Measurements from ENCODE around the gene HIVEP3.

DNA sequence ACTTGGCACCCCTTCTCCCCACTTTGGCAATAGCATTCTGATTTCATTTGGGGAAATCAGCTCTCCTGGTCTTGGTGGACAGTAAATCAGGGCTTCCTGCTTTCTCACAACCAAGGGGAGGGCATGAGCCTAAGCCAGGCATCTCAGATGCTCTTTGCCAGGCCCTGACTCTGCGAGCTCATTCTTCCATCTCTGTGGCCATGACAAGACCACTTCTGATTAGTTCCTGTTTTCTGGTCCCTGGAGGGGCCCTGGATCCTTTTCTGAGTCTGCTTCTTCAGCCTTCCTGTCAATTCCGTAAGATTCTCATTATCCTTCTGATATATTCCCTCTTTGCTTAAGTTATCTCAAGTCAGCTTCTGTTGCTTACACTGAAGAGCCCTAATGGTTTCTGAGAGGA lies 210.4 kb downstream of the HIVEP3 start:
- TF ChIP-seq ZNF274 (IDR thresholded peaks at IDR 0.05; ENCODE audit: low read length): no peak
- no peak for TF ChIP-seq ZNF274 (tag by site-specific recombination; IDR thresholded peaks at IDR 0.05; ENCODE audit: borderline replicate concordance)
- TF ChIP-seq ZSCAN23 (tag by site-specific recombination; IDR thresholded peaks at IDR 0.05): no peak
- TF ChIP-seq, protein P1, sequence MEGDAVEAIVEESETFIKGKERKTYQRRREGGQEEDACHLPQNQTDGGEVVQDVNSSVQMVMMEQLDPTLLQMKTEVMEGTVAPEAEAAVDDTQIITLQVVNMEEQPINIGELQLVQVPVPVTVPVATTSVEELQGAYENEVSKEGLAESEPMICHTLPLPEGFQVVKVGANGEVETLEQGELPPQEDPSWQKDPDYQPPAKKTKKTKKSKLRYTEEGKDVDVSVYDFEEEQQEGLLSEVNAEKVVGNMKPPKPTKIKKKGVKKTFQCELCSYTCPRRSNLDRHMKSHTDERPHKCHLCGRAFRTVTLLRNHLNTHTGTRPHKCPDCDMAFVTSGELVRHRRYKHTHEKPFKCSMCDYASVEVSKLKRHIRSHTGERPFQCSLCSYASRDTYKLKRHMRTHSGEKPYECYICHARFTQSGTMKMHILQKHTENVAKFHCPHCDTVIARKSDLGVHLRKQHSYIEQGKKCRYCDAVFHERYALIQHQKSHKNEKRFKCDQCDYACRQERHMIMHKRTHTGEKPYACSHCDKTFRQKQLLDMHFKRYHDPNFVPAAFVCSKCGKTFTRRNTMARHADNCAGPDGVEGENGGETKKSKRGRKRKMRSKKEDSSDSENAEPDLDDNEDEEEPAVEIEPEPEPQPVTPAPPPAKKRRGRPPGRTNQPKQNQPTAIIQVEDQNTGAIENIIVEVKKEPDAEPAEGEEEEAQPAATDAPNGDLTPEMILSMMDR (tag by site-specific recombination; IDR thresholded peaks at IDR 0.05): no peak
- TF ChIP-seq ZFHX2 (tag by site-specific recombination; conservative IDR thresholded peaks at IDR 0.05): no peak
- no peak for TF ChIP-seq ZNF521 (tag by site-specific recombination; IDR thresholded peaks at IDR 0.05)
- TF ChIP-seq KLF16 (tag by site-specific recombination; IDR thresholded peaks at IDR 0.05): no peak
- no peak for TF ChIP-seq ZNF596 (tag by site-specific recombination; IDR thresholded peaks at IDR 0.05)
- no peak for TF ChIP-seq SP7 (tag by site-specific recombination; IDR thresholded peaks at IDR 0.05)
- no peak for TF ChIP-seq ZNF514 (tag by site-specific recombination; IDR thresholded peaks at IDR 0.05)
- TF ChIP-seq, protein P2, sequence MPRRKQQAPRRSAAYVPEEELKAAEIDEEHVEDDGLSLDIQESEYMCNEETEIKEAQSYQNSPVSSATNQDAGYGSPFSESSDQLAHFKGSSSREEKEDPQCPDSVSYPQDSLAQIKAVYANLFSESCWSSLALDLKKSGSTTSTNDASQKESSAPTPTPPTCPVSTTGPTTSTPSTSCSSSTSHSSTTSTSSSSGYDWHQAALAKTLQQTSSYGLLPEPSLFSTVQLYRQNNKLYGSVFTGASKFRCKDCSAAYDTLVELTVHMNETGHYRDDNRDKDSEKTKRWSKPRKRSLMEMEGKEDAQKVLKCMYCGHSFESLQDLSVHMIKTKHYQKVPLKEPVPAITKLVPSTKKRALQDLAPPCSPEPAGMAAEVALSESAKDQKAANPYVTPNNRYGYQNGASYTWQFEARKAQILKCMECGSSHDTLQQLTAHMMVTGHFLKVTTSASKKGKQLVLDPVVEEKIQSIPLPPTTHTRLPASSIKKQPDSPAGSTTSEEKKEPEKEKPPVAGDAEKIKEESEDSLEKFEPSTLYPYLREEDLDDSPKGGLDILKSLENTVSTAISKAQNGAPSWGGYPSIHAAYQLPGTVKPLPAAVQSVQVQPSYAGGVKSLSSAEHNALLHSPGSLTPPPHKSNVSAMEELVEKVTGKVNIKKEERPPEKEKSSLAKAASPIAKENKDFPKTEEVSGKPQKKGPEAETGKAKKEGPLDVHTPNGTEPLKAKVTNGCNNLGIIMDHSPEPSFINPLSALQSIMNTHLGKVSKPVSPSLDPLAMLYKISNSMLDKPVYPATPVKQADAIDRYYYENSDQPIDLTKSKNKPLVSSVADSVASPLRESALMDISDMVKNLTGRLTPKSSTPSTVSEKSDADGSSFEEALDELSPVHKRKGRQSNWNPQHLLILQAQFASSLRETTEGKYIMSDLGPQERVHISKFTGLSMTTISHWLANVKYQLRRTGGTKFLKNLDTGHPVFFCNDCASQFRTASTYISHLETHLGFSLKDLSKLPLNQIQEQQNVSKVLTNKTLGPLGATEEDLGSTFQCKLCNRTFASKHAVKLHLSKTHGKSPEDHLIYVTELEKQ (tag by site-specific recombination; IDR thresholded peaks at IDR 0.05; ENCODE audit: borderline replicate concordance): no peak
- TF ChIP-seq, protein P3, sequence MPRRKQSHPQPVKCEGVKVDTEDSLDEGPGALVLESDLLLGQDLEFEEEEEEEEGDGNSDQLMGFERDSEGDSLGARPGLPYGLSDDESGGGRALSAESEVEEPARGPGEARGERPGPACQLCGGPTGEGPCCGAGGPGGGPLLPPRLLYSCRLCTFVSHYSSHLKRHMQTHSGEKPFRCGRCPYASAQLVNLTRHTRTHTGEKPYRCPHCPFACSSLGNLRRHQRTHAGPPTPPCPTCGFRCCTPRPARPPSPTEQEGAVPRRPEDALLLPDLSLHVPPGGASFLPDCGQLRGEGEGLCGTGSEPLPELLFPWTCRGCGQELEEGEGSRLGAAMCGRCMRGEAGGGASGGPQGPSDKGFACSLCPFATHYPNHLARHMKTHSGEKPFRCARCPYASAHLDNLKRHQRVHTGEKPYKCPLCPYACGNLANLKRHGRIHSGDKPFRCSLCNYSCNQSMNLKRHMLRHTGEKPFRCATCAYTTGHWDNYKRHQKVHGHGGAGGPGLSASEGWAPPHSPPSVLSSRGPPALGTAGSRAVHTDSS (tag by site-specific recombination; IDR thresholded peaks at IDR 0.05): no peak
- no peak for TF ChIP-seq ZBTB21 (tag by site-specific recombination; IDR thresholded peaks at IDR 0.05)

Data from HEK293 (cell line).